Left kidney (tissue), 2 donors: ENCODE results near the gene MAEA. TPM values are rescaled to one million over a fixed set of nuclear protein-coding genes. Genes with fewer than 3 reads are reported as not detected.

ENCODE experiments used
- DNase-seq: peaks from one replicate; pipeline ENCODE4 v3.0.0-alpha.2; 2013
- polyA plus RNA-seq: library from polyadenylated mRNA; unstranded; fragments of 120-200 nt; gene quantifications from one replicate; pipeline ENCODE4 v1.2.1, GENCODE V29; 2013; ENCODE audit not compliant: insufficient read length

Gene MAEA
- polyA plus RNA-seq, 1 donor = 62.7 TPM

DNA sequence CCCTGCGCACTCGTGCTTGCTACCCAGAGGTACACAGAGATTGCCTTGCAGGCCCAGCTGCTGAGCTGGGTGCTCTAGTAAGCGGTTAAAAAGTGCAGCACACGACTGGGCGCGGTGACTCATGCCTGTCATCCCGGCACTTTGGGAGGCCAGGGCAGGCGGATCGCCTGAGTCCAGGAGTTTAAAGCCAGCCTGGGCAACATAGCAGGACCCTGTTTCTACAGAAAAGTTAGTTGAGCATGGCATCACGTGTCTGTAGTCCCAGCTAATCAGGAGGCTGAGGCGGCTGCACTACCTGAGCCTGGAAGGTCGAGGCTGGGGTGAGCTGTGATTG is 62.8 kb downstream of the MAEA start:
- DNase-seq = no peak

DNA sequence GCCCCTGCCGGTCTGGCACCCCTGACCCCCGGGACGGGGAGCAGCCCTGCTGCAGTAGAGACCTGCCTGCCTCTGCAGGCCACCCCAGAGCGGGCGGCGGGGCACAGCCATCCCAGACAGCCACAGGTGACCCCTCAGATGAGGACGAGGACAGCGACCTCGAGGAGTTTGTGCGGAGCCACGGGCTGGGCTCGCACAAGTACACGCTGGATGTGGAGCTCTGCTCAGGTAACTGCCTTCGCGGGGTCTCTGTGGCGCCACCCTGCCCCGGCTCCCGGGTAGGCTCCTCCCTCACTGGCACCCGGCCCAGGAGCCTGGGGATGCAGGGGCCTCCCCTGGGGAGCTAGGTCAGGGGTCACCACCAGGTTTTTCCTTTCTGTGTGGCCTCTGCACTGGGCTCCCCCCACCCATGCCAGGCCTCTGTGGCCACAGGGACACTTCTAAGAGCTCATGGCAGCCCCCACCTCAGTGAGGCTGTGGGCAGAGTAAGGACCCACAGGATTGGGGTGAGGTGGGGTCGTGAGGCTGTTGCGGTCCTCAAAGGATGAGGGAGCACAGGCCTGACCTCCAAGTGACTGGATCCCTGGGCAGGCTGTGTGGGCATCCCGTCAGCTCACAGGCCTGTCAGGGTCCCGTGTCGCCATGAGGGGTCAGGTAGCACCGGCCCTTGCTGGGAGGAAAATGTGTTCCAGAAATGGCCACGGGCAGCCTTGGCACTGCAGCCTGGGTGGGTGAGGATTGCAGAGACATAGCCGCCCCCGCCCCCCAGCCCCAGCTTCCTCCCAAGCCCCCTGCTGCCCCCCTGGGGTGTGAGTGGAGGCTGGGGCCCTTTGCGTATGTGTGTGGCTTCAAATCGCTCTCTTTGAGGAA is 63.7 kb downstream of the MAEA start:
- no peak for DNase-seq

DNA sequence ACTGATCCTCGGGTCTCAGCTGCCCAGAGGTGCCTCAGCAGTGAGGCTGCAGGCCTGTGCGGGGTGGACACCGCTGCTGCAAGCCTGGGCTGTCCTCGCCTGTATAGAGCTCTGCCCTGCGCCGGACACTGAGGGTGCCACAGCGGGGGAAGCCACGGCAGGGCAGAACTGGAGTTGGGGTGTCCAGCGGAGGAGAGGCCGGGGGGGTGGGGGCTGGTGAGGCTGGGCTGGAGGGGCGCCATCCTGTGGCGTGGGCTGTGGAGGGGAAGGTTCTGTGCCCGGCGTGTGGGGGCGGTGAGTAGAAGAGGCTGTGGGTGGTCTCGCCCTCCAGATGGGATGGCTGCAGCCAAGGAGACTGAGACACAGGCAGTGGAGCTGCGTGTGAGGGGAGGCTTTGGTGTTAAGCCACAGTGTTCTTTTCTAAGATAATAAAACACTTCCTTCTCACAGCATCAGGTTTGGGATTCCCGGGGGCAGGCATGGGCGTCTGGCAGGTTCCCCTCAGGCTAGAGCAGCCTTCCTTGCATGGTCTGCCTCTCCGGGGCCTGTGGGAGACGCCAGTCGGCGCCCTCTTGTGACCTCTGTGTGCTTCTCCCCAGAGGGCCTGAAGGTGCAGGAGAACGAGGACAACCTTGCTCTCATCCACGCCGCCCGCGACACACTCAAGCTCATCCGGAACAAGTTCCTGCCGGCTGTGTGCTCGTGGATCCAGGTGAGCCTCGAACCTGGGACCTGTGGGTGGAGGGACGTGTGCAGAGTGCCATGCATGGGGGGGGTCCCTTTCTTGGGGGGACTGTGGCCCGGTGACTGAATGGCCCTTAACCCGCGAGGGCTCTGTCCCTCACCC is 64.7 kb downstream of the MAEA start:
- DNase-seq = no peak

GRCh38 chr4:1354983-1355275 is 65.2 kb downstream of the MAEA start:
- no peak for DNase-seq

GRCh38 chr4:1355378-1355777 is 65.7 kb downstream of the MAEA start:
- no peak for DNase-seq

GRCh38 chr4:1356181-1356998 is 66.7 kb downstream of the MAEA start:
- peak; percentile 35 for DNase-seq

DNA sequence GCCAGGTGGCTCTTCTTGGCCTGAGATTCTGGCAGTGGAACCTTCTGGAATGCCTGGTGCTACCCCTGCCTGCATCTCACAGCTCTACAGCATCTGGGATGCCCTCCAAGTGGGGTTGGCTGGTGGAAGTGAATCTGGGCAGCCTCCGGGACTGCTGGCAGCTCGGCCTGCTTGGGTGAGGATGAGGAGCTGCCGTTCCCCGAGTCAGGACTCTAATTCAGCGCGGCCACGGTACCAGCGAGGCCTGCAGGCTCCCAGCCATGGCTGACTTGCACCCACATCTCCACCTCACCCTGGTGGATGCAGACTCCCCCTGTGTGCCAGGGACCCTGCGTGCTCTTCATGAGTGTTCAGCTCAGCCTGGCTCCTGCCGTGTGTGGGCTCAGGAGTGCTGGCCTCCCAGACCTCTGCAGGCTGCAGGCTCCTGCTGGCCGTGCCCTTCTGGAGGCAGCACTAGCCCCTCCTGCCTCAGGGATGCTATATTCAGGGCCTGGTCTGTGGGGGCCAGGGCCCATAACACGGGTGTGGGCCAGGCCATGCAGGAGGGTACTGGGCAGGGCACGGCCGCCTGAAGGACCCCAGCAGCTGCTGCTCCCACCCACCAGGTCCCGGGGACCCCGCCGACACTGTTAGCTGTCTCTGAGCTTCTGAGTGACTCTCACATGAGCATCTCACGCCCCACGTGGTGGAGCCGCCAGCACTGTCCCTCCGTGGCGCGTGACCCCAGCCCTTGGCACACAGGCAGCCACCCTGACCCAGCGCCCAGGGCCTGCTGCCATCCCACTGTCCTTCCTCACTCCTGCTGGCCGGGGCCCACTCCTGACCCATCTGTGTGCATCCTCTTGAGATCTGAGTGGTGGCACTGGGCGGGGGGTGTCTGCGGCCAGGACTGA is 67.9 kb downstream of the MAEA start:
- DNase-seq = no peak

- no peak for DNase-seq
Measured at GRCh38 chr4:1358421-1359143, 68.9 kb downstream of the MAEA start.

GRCh38 chr4:1359144-1359501 is 69.4 kb downstream of the MAEA start:
- no peak for DNase-seq

DNA sequence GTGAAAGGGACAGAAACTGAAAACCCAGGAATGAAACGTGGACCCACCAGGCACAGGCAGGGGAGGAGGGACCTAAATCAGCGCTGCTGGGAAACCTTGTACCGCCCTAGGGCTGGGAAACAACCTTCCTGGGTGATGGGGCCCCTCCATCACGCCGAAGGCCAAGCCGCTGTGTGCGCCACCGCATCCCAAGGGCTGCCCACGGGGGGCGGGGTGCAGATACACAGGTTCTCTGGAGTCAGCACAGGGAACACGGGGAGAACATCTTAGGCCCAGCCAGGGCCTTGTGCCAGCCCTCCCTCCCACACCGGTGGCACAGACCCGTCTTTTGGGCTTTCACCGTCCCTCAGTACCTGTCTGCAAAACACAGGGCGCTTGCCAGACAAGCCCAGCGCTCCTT is 70.3 kb downstream of the MAEA start:
- DNase-seq = no peak

DNA sequence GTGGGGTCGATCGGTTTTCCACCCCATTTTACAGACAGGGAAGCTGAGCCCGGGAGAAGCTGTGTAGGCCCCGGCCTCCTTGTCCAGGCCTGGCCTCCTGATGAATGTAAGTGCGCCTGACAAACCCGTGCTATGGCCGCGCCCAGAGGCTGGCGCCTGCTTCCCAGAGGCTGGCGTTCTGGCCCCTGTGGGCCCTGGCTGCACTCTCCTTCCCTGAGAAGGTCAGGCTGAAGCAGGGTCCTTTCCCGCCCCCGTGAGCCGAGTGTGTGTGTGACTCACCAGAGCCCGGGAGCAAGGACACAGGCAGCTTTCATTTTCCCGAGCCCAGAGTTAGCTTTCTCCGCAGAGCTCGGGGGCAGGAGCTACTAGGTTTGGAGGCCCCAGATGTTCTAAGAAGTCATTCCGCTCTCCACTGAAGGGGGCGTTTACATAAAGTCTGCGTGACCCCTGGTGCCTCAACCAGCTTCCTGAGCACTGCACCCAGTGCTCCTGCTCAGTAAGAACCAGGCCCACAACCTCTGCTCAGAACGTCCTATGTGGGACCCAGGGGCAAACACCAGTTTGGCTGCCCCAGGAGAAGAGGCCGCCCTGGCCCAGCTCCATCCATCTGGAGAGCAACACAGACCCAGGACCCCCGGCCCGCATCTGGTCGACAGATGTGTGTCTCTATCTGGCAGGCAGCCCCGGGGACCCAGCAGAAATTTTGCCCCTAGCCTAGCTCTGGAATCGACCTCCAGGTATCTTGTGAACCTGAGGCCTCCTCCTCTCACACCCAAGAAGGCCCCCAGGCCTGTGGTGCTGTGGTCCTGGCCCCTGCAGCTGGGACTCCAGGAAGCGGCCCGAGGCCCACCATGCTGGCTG is 71.0 kb downstream of the MAEA start:
- DNase-seq = no peak

DNA sequence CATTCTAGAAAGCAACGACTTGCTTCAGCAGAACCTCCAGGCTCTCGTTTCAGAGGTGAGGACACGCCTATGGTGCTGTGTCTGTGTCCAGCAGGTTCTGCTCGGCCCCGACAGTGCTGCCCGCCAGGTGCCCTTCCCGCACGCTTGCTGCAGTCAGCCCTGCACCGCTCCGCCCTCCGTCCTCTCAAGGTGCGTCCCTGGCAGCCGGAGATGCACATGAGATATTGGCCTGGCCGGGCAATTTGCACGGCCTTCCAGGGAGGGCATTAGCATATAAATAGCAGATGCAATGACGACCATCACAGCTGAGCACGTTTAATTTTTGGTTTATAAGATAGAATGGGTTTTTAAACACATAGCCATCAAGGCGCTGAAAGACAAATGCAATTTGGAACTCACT is 71.7 kb downstream of the MAEA start:
- DNase-seq = no peak

DNA sequence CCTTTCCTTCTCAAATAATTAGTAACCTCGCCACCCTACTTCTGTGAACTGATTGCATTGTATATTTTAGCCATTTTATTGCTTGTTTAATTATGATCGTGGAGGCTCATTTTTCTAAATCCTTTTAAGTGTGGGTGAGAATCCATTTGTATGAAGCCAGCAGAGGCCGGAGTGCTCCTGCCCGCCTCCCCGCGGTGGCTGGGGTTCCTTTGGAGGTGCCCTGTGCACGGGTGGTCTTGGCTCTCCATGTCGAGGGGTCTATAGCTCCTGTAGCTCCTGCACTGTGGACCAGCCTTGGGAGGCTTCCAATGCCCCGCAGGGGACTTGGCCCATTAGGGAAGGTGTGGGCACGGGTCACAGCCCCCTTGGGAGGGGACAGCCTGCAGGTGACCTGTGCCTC is 72.4 kb downstream of the MAEA start:
- DNase-seq = no peak

DNA sequence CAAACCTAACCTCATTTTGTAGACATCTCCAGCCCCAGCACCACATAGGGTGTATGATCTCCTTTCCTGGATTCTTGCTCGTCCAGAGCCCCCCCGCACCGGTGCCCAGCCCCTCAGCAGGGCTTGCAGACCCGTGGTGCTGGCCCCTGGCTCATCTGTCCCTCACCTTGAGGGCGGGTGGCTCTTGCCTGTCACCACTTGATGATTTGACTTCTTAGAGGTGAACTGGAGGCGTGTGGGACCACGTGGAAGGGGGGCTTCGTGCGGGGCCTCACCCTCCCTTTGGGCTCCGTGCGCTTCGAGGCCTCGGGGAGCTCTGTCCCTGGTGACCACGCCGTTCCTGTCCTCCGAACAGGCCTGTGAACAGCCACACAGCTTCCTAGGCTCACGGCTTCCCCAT is 72.8 kb downstream of the MAEA start:
- no peak for DNase-seq

- DNase-seq = no peak
Measured at GRCh38 chr4:1363513-1363912, 73.8 kb downstream of the MAEA start.

- no peak for DNase-seq
Measured at GRCh38 chr4:1364217-1364616, 74.5 kb downstream of the MAEA start.

DNA sequence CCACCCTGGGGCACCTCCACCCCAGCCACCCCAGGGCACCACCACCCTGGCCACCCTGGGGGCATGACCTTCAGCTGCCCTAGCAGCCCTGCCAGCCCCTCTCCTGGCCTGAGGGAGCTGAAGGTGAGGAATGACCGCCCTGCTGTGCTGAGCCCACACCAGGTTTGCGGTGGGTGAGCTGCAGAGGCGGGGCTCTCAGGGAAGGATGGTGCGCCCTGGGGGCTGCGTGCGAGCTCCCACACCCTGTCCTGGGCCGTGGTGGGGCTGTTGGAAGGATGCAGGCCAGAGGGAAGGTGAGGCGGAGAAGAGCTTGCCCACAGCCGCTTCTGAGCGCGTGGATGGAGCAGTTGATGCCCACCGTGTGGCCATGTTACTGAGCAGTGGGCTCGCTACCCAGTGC is 75.1 kb downstream of the MAEA start:
- DNase-seq = no peak

DNA sequence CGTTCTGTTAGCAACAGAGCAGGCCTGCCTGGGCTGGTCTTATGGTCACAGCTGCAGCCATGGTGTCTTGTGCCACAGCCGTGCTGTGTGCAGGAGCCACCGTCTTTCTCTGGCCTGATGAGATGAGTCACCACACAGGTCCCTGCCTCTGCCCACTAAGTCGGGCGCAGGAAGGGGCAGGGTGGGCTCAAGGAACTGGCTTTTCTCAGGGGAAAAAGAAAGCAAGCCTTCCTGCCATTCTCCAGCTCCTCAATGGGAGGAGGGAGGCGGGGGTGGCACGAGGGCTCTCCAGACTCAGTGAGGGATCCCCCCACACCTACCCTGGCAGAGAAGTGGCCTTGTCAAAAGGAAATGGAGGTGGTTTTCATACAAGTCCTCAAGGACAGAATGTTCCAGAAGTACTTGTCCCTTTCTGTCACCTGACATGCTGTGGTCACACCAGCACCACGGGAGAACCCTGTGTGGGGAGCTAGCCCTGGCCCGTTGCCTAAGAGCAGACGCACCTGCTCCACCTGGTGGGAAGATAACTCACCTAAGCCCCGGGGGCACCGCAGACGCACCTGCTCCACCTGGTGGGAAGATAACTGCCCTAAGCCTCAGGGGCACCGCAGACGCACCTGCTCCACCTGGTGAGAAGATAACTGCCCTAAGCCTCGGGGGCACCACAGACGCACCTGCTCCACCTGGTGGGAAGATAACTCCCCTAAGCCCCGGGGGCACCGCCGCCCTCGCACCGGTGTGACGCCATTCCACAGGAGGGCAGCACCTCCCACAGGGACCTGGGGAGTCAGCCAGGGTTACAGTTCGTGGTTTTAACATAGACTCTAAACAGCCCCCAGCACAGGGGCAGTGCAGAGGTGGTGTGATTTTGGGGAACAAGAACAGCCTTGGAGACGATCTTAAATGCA is 75.8 kb downstream of the MAEA start:
- no peak for DNase-seq
